Measurements from ENCODE around the gene EDIL3.
A peak's percentile ranks its signal among the peaks of the same experiment; 100 is the strongest.

The EDIL3 gene

DNA sequence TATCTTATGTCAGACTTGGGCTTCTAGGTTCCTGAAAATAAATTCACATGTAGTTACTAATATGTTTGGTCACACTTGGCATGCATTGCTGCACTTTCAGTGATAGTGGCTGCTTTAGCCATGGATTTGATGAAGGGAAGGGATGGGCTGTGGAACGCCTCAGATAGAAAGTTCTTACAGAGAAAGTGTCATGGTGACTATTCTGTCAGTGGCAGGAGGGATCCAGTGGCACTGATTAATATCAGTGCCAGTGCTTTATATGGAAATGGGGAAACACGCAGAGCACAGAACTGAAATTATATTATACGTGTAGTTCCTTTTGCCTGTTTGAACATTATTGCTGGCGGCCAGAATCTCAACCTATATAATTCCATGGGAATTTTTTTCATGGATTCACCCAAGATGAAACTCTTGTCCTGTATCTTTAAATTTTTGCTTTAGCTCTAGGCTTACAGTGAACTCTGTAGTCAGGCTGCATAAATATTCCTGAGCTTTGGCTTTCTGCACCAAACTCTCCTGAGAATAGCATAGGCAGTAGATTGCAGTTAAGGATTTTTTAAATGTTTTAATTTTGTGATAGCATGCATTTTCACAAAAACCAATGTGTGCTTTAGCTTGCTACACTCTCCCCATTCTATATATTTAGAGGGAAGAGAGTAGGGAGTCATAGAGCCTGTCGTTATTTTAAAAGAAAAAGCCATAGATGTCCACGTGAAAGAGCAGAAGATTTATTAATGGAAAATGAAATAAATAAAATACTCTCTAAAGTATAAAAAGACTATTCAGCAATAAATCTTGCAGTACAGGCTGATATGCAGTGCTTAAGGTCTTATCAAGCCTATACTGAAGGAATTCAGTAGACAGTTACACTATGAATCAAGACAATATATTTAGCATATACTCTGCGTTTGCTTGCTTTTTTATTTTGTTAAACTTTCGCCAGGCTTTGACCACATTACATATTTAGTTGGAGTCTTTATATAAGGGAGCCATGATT, 98.7 kb downstream of the EDIL3 start:
- no peak overlapping the region for H4K8ac ChIP-seq (ENCODE audit: low read depth, low read length)
- no peaks in the 10 kb centered on the region for H3K79me1 ChIP-seq (ENCODE audit: low read length)
- H2BK120ac ChIP-seq (ENCODE audit: low read depth, low read length): no peak overlapping the region
- no peaks in the 10 kb centered on the region for H3K4me1 ChIP-seq (ENCODE audit: control insufficient read depth, low read depth, low read length)
- H2BK5ac ChIP-seq (ENCODE audit: low read length): no peak overlapping the region
- no peaks in the 10 kb centered on the region for H3K36me3 ChIP-seq (ENCODE audit: control insufficient read depth, insufficient read depth, low read length)
- no peak overlapping the region for H3K4me2 ChIP-seq (ENCODE audit: low read length)
- no peak overlapping the region for H3K4me3 ChIP-seq (ENCODE audit: low read length)
- no peak overlapping the region for H2AK5ac ChIP-seq (ENCODE audit: low read length)
- H3K18ac ChIP-seq (ENCODE audit: low read length): no peak overlapping the region
- no peak overlapping the region for H3K56ac ChIP-seq (ENCODE audit: low read length)
- no CpG with 5 or more reads among the region's 8 CpGs for WGBS (ENCODE audit: extremely low coverage, insufficient coverage, low lambda C conversion rate)
- no peak overlapping the region for H3K9ac ChIP-seq (ENCODE audit: low read length)
- DNase-seq: no peak
- no peak overlapping the region for H2BK15ac ChIP-seq (replicated peaks; ENCODE audit: low read depth)
- H3K27me3 ChIP-seq (ENCODE audit: insufficient read depth, low read length, poor library complexity): no peaks in the 10 kb centered on the region
- no peak overlapping the region for H4K5ac ChIP-seq (ENCODE audit: low read length)
- no peaks in the 10 kb centered on the region for H3K79me2 ChIP-seq (ENCODE audit: control insufficient read depth, insufficient read depth, low read length)
- no peak overlapping the region for H3K23ac ChIP-seq (ENCODE audit: low read length)
- H3K4ac ChIP-seq (ENCODE audit: low read depth, low read length): no peak overlapping the region
- H3K27ac ChIP-seq (ENCODE audit: low read depth, low read length): no peak overlapping the region

DNA sequence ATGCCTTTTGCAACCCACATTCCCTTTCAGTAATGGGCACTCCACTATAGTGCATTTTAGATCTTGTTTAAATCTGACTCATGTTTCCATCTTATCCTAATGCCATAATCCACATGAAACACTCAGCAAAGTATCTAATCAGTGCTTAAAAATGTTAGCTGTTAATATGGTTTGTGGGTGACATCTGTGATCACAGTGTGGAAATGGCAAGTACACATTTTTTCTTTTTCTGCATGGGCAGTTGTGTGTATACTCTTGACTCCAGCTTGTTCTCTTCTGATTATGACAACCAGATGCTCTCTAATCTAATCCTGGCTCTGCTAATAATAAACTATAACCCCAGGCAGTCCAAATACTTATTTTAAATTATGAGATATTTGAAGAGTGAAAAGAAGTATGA, 103.3 kb downstream of the EDIL3 start:
- H2BK15ac ChIP-seq (replicated peaks; ENCODE audit: low read depth): no peak overlapping the region
- no peak overlapping the region for H3K4me3 ChIP-seq (ENCODE audit: low read length)
- H2AK5ac ChIP-seq (ENCODE audit: low read length): no peak overlapping the region
- no peak overlapping the region for H3K23ac ChIP-seq (ENCODE audit: low read length)
- no peaks in the 10 kb centered on the region for H3K4me1 ChIP-seq (ENCODE audit: control insufficient read depth, low read depth, low read length)
- H2BK120ac ChIP-seq (ENCODE audit: low read depth, low read length): no peak overlapping the region
- H3K79me2 ChIP-seq (ENCODE audit: control insufficient read depth, insufficient read depth, low read length): no peaks in the 10 kb centered on the region
- no peak overlapping the region for H3K56ac ChIP-seq (ENCODE audit: low read length)
- no peak overlapping the region for H4K5ac ChIP-seq (ENCODE audit: low read length)
- no peak overlapping the region for H3K27ac ChIP-seq (ENCODE audit: low read depth, low read length)
- H3K9ac ChIP-seq (ENCODE audit: low read length): no peak overlapping the region
- no peak overlapping the region for H4K8ac ChIP-seq (ENCODE audit: low read depth, low read length)
- no peaks in the 10 kb centered on the region for H3K36me3 ChIP-seq (ENCODE audit: control insufficient read depth, insufficient read depth, low read length)
- DNase-seq: no peak
- no peak overlapping the region for H2BK5ac ChIP-seq (ENCODE audit: low read length)
- H3K79me1 ChIP-seq (ENCODE audit: low read length): no peaks in the 10 kb centered on the region
- no peak overlapping the region for H3K4ac ChIP-seq (ENCODE audit: low read depth, low read length)
- H3K4me2 ChIP-seq (ENCODE audit: low read length): no peak overlapping the region
- no peaks in the 10 kb centered on the region for H3K27me3 ChIP-seq (ENCODE audit: insufficient read depth, low read length, poor library complexity)
- H3K18ac ChIP-seq (ENCODE audit: low read length): no peak overlapping the region

DNA sequence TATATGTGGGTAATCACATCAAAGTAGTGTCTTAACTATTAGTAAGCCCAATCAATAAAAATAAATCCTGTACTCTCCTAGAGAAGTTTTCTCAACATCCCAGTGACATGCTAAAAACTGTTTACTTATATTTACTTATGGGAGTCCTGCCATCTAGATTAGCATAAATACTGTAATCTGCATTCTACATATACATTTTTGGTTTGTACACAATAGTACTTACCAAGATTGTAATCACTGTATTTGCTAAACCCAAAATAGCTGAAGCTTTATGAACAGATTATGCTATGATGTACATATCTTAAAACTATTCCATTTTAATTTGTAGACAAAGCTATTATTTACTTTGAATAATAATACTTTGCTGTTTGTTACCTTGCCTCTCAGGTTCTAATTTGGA, 105.4 kb downstream of the EDIL3 start:
- Histone ChIP-seq H3K4me2 (ENCODE audit: low read length) (no peak overlapping the region), H3K56ac (ENCODE audit: low read length) (no peak overlapping the region), H3K9ac (ENCODE audit: low read length) (no peak overlapping the region), H3K79me2 (ENCODE audit: control insufficient read depth, insufficient read depth, low read length) (no peaks in the 10 kb centered on the region), H3K27me3 (ENCODE audit: insufficient read depth, low read length, poor library complexity) (no peaks in the 10 kb centered on the region), H2BK5ac (ENCODE audit: low read length) (no peak overlapping the region), H3K27ac (ENCODE audit: low read depth, low read length) (no peak overlapping the region), H3K36me3 (ENCODE audit: control insufficient read depth, insufficient read depth, low read length) (no peaks in the 10 kb centered on the region), H3K79me1 (ENCODE audit: low read length) (no peaks in the 10 kb centered on the region), H3K4me1 (ENCODE audit: control insufficient read depth, low read depth, low read length) (no peaks in the 10 kb centered on the region), H3K18ac (ENCODE audit: low read length) (no peak overlapping the region), H2AK5ac (ENCODE audit: low read length) (no peak overlapping the region), H3K23ac (ENCODE audit: low read length) (no peak overlapping the region), H2BK120ac (ENCODE audit: low read depth, low read length) (no peak overlapping the region), H4K8ac (ENCODE audit: low read depth, low read length) (no peak overlapping the region), H3K4me3 (ENCODE audit: low read length) (no peak overlapping the region), H4K5ac (ENCODE audit: low read length) (no peak overlapping the region), H3K4ac (ENCODE audit: low read depth, low read length) (no peak overlapping the region), H2BK15ac (replicated peaks; ENCODE audit: low read depth) (no peak overlapping the region)
- DNase-seq: no peak

DNA sequence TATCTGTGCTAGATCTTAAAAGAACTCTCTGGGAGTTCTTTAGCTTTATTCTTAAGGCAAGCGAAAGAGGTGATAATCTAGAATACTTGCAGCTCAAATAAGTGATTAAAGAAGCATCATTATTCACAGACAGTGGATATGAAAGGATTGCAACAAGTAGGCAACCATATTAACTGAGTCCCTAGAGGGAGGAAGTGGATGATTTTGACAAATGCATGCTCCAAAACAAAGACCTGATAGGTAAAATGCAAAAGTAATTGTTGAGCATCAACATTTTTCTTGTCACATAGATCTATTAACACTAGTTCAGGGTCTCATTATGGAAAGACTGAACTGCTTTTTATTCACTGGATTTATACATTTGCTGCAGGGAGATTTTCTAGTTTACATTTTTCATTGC, 109.1 kb downstream of the EDIL3 start:
- no peak overlapping the region for H3K27ac ChIP-seq (ENCODE audit: low read depth, low read length)

DNA sequence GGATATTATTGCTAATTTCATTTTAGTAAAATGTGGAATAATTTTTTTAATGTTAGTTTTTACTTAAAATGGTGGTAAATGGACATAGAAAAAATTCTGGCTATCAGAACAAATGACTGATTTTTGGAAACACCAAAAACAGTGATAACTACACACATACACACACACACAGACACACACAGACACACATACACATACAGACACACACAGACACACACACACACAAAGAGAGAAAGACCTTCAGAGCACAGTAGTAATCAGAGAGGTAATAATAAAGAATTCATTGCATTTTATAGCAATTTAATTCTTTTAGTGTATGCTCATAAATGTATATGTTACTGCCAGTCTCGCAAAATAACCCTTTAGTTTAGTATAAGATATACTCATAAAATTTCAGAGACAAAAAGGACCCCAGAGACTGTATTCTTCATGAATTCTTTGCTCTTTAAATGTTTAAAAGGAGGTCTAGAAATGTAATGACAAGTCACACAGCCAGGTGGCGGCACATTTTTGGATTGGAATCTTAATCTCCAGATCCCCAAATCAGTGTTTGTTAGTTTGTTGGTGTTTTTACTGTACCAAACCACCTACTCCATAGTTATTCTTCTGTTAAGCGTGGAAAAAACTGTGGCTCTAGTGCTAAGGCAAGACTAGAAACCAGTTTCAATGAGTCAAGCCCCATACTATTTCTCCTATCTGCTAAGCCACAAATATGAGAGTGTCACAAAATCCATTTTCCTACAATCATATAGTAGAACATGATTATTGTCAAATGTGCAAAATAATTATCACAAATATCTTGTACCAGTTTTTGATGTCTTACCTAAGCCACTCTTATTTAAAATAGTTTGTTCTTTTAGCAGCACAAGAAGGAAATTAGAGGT, 109.9 kb downstream of the EDIL3 start:
- Histone ChIP-seq H2BK120ac (ENCODE audit: low read depth, low read length) (no peak overlapping the region), H3K4me3 (ENCODE audit: low read length) (no peak overlapping the region), H4K8ac (ENCODE audit: low read depth, low read length) (no peak overlapping the region), H3K36me3 (ENCODE audit: control insufficient read depth, insufficient read depth, low read length) (no peaks in the 10 kb centered on the region), H2AK5ac (ENCODE audit: low read length) (no peak overlapping the region), H2BK5ac (ENCODE audit: low read length) (no peak overlapping the region), H3K56ac (ENCODE audit: low read length) (no peak overlapping the region), H3K4me1 (ENCODE audit: control insufficient read depth, low read depth, low read length) (no peaks in the 10 kb centered on the region), H3K27ac (ENCODE audit: low read depth, low read length) (no peak overlapping the region), H3K4ac (ENCODE audit: low read depth, low read length) (no peak overlapping the region), H3K27me3 (ENCODE audit: insufficient read depth, low read length, poor library complexity) (no peaks in the 10 kb centered on the region), H3K18ac (ENCODE audit: low read length) (no peak overlapping the region), H3K23ac (ENCODE audit: low read length) (no peak overlapping the region), H3K79me2 (ENCODE audit: control insufficient read depth, insufficient read depth, low read length) (no peaks in the 10 kb centered on the region), H3K4me2 (ENCODE audit: low read length) (no peak overlapping the region), H4K5ac (ENCODE audit: low read length) (no peak overlapping the region), H3K9ac (ENCODE audit: low read length) (no peak overlapping the region), H3K79me1 (ENCODE audit: low read length) (no peaks in the 10 kb centered on the region), H2BK15ac (replicated peaks; ENCODE audit: low read depth) (no peak overlapping the region)
- WGBS (ENCODE audit: extremely low coverage, insufficient coverage, low lambda C conversion rate): no CpG with 5 or more reads among the region's 3 CpGs
- DNase-seq: peak; percentile 48

More for the DNA sequence above, 109.1 kb downstream of the EDIL3 start:
- Histone ChIP-seq H3K79me2 (ENCODE audit: control insufficient read depth, insufficient read depth, low read length) (no peaks in the 10 kb centered on the region), H3K56ac (ENCODE audit: low read length) (no peak overlapping the region), H3K9ac (ENCODE audit: low read length) (no peak overlapping the region), H2AK5ac (ENCODE audit: low read length) (no peak overlapping the region), H3K79me1 (ENCODE audit: low read length) (no peaks in the 10 kb centered on the region), H3K27me3 (ENCODE audit: insufficient read depth, low read length, poor library complexity) (no peaks in the 10 kb centered on the region), H4K8ac (ENCODE audit: low read depth, low read length) (no peak overlapping the region), H3K4me3 (ENCODE audit: low read length) (no peak overlapping the region), H3K4me1 (ENCODE audit: control insufficient read depth, low read depth, low read length) (no peaks in the 10 kb centered on the region), H4K5ac (ENCODE audit: low read length) (no peak overlapping the region), H3K23ac (ENCODE audit: low read length) (no peak overlapping the region), H3K4me2 (ENCODE audit: low read length) (no peak overlapping the region), H2BK120ac (ENCODE audit: low read depth, low read length) (no peak overlapping the region), H2BK15ac (replicated peaks; ENCODE audit: low read depth) (no peak overlapping the region), H3K18ac (ENCODE audit: low read length) (no peak overlapping the region), H3K36me3 (ENCODE audit: control insufficient read depth, insufficient read depth, low read length) (no peaks in the 10 kb centered on the region), H2BK5ac (ENCODE audit: low read length) (no peak overlapping the region), H3K4ac (ENCODE audit: low read depth, low read length) (no peak overlapping the region)
- WGBS (ENCODE audit: extremely low coverage, insufficient coverage, low lambda C conversion rate): no CpG with 5 or more reads among the region's 1 CpG
- DNase-seq: no peak

All from mesendoderm (in vitro differentiated cells).